Measurements from ENCODE around the gene ZKSCAN5. TPM values are rescaled to one million over a fixed set of nuclear protein-coding genes. Genes with fewer than 3 reads are reported as not detected.

ZKSCAN5 gene
- polyA plus RNA-seq, 4 donors, result 3.8 to 7.9 (median 4.4) TPM

- FAIRE-seq (no peak), DNase-seq (peak in 1 of 2 donors; percentile 49)
- Histone ChIP-seq H3K27me3 (ENCODE audit: control insufficient read depth in 3 of 3, insufficient read depth in 3 of 3, low read length in 3 of 3) (peaks cover 0 to 3% (median 0%) of the 10 kb centered on the region in 3 donors), H3K9me3 (ENCODE audit: control insufficient read depth in 2 of 2, insufficient read depth in 1 of 2, low read depth in 1 of 2, low read length in 1 of 2) (no peaks in the 10 kb centered on the region), H3K36me3 (ENCODE audit: control insufficient read depth in 3 of 3, insufficient read depth in 2 of 3, low read depth in 1 of 3, low read length in 3 of 3) (peaks cover 2 to 33% (median 9%) of the 10 kb centered on the region in 3 donors), H3K4me1 (ENCODE audit: control insufficient read depth in 3 of 3, insufficient read depth in 2 of 3, low read depth in 1 of 3, low read length in 2 of 3) (peaks cover 0 to 10% (median 5%) of the 10 kb centered on the region in 3 donors), H3K4me3 (ENCODE audit: low read depth in 1 of 3, low read length in 3 of 3) (peak overlapping the region; percentile 61 to 96 (median 80)), H3K27ac (ENCODE audit: low read depth in 1 of 3, low read length in 2 of 3) (peak overlapping the region; percentile 86 to 99 (median 92))
- WGBS, 3 donors, result 1 to 5% (median 3%) methylated on average over 9 of the region's 9 CpGs
Observed at GRCh38 chr7:99465421-99465768, 39.1 kb upstream of the ZKSCAN5 start.

- H3K36me3 ChIP-seq (ENCODE audit: control insufficient read depth in 3 of 3, insufficient read depth in 2 of 3, low read depth in 1 of 3, low read length in 3 of 3), result peaks cover 0 to 15% (median 6%) of the 10 kb centered on the region in 3 donors
- WGBS, 3 donors, result 87 to 94% (median 90%) methylated on average over 29 of the region's 29 CpGs
- H3K27me3 ChIP-seq (ENCODE audit: control insufficient read depth in 3 of 3, insufficient read depth in 3 of 3, low read length in 3 of 3), result peaks cover 0 to 3% (median 0%) of the 10 kb centered on the region in 3 donors
- no peak overlapping the region for H3K27ac ChIP-seq (ENCODE audit: low read depth in 1 of 3, low read length in 2 of 3)
- DNase-seq (no peak), FAIRE-seq (no peak)
- no peaks in the 10 kb centered on the region for H3K9me3 ChIP-seq (ENCODE audit: control insufficient read depth in 2 of 2, insufficient read depth in 1 of 2, low read depth in 1 of 2, low read length in 1 of 2)
- H3K4me3 ChIP-seq (ENCODE audit: low read depth in 1 of 3, low read length in 3 of 3), result no peak overlapping the region
- H3K4me1 ChIP-seq (ENCODE audit: control insufficient read depth in 3 of 3, insufficient read depth in 2 of 3, low read depth in 1 of 3, low read length in 2 of 3), result peaks cover 0 to 10% (median 5%) of the 10 kb centered on the region in 3 donors
Observed at GRCh38 chr7:99468336-99468918, 36.0 kb upstream of the ZKSCAN5 start.

- WGBS, 3 donors, result 45 to 60% (median 57%) methylated on average over 23 of the region's 23 CpGs
- peaks cover 0 to 4% (median 3%) of the 10 kb centered on the region in 3 donors for H3K36me3 ChIP-seq (ENCODE audit: control insufficient read depth in 3 of 3, insufficient read depth in 2 of 3, low read depth in 1 of 3, low read length in 3 of 3)
- no peaks in the 10 kb centered on the region for H3K9me3 ChIP-seq (ENCODE audit: control insufficient read depth in 2 of 2, insufficient read depth in 1 of 2, low read depth in 1 of 2, low read length in 1 of 2)
- H3K27me3 ChIP-seq (ENCODE audit: control insufficient read depth in 3 of 3, insufficient read depth in 3 of 3, low read length in 3 of 3), result peaks cover 0 to 3% (median 0%) of the 10 kb centered on the region in 3 donors
- FAIRE-seq (no peak), DNase-seq (no peak)
- H3K4me3 ChIP-seq (ENCODE audit: low read depth in 1 of 3, low read length in 3 of 3), result no peak overlapping the region
- H3K4me1 ChIP-seq (ENCODE audit: control insufficient read depth in 3 of 3, insufficient read depth in 2 of 3, low read depth in 1 of 3, low read length in 2 of 3), result peaks cover 0 to 8% (median 7%) of the 10 kb centered on the region in 3 donors
- peak overlapping the region in 1 of 3 donors; percentile 6 for H3K27ac ChIP-seq (ENCODE audit: low read depth in 1 of 3, low read length in 2 of 3)
Observed at GRCh38 chr7:99469381-99470065, 34.9 kb upstream of the ZKSCAN5 start.

GRCh38 chr7:99472561-99473314 lies 31.7 kb upstream of the ZKSCAN5 start, which contains the start of gene ZNF789:
TSS of gene ZNF789 (plus strand) at chr7:99472890. CDS start at chr7:99476457, 3,567 bp downstream.
- FAIRE-seq (no peak), DNase-seq (peak; percentile 98)
- H3K27ac ChIP-seq (ENCODE audit: low read depth in 1 of 3, low read length in 2 of 3), result peak within 1 kb of the TSS; percentile 77 to 92 (median 79)
- H3K9me3 ChIP-seq (ENCODE audit: control insufficient read depth in 2 of 2, insufficient read depth in 1 of 2, low read depth in 1 of 2, low read length in 1 of 2), result no peaks in the 10 kb centered on the region
- peaks cover 0 to 3% (median 2%) of the 10 kb centered on the region in 3 donors for H3K4me1 ChIP-seq (ENCODE audit: control insufficient read depth in 3 of 3, insufficient read depth in 2 of 3, low read depth in 1 of 3, low read length in 2 of 3)
- H3K36me3 ChIP-seq (ENCODE audit: control insufficient read depth in 3 of 3, insufficient read depth in 2 of 3, low read depth in 1 of 3, low read length in 3 of 3), result peaks cover 0 to 18% (median 1%) of the 10 kb centered on the region in 3 donors
- H3K4me3 ChIP-seq (ENCODE audit: low read depth in 1 of 3, low read length in 3 of 3), result peak within 1 kb of the TSS; percentile 76 to 91 (median 87)
- H3K27me3 ChIP-seq (ENCODE audit: control insufficient read depth in 3 of 3, insufficient read depth in 3 of 3, low read length in 3 of 3), result peaks cover 0 to 3% (median 0%) of the 10 kb centered on the region in 3 donors
- WGBS, 3 donors, result 0 to 1% (median 0%) methylated on average over 54 to 56 of the region's 56 CpGs

- WGBS, 3 donors, result 1% methylated on average over 7 of the region's 7 CpGs
- Histone ChIP-seq H3K27ac (ENCODE audit: low read depth in 1 of 3, low read length in 2 of 3) (peak overlapping the region in 2 of 3 donors; percentile 77 to 92), H3K27me3 (ENCODE audit: control insufficient read depth in 3 of 3, insufficient read depth in 3 of 3, low read length in 3 of 3) (peaks cover 0 to 3% (median 0%) of the 10 kb centered on the region in 3 donors), H3K4me1 (ENCODE audit: control insufficient read depth in 3 of 3, insufficient read depth in 2 of 3, low read depth in 1 of 3, low read length in 2 of 3) (peaks cover 0 to 3% (median 2%) of the 10 kb centered on the region in 3 donors), H3K4me3 (ENCODE audit: low read depth in 1 of 3, low read length in 3 of 3) (peak overlapping the region; percentile 76 to 91 (median 87)), H3K9me3 (ENCODE audit: control insufficient read depth in 2 of 2, insufficient read depth in 1 of 2, low read depth in 1 of 2, low read length in 1 of 2) (no peaks in the 10 kb centered on the region), H3K36me3 (ENCODE audit: control insufficient read depth in 3 of 3, insufficient read depth in 2 of 3, low read depth in 1 of 3, low read length in 3 of 3) (peaks cover 0 to 21% (median 1%) of the 10 kb centered on the region in 3 donors)
- FAIRE-seq (no peak), DNase-seq (peak; percentile 77 to 81)
Observed at GRCh38 chr7:99473315-99473596, 31.2 kb upstream of the ZKSCAN5 start.

GRCh38 chr7:99476107-99476506 lies 28.4 kb upstream of the ZKSCAN5 start:
- DNase-seq (no peak), FAIRE-seq (no peak)
- Histone ChIP-seq H3K36me3 (ENCODE audit: control insufficient read depth in 3 of 3, insufficient read depth in 2 of 3, low read depth in 1 of 3, low read length in 3 of 3) (peaks cover 4 to 40% (median 6%) of the 10 kb centered on the region in 3 donors), H3K27me3 (ENCODE audit: control insufficient read depth in 3 of 3, insufficient read depth in 3 of 3, low read length in 3 of 3) (no peaks in the 10 kb centered on the region), H3K9me3 (ENCODE audit: control insufficient read depth in 2 of 2, insufficient read depth in 1 of 2, low read depth in 1 of 2, low read length in 1 of 2) (no peaks in the 10 kb centered on the region), H3K4me1 (ENCODE audit: control insufficient read depth in 3 of 3, insufficient read depth in 2 of 3, low read depth in 1 of 3, low read length in 2 of 3) (peaks cover 0 to 3% (median 2%) of the 10 kb centered on the region in 3 donors), H3K27ac (ENCODE audit: low read depth in 1 of 3, low read length in 2 of 3) (no peak overlapping the region), H3K4me3 (ENCODE audit: low read depth in 1 of 3, low read length in 3 of 3) (no peak overlapping the region)
- 84 to 88% (median 86%) methylated on average over 5 of the region's 5 CpGs for WGBS, 3 donors

- Histone ChIP-seq H3K4me1 (ENCODE audit: control insufficient read depth in 3 of 3, insufficient read depth in 2 of 3, low read depth in 1 of 3, low read length in 2 of 3) (peaks cover 0 to 2% (median 1%) of the 10 kb centered on the region in 3 donors), H3K4me3 (ENCODE audit: low read depth in 1 of 3, low read length in 3 of 3) (no peak overlapping the region), H3K9me3 (ENCODE audit: control insufficient read depth in 2 of 2, insufficient read depth in 1 of 2, low read depth in 1 of 2, low read length in 1 of 2) (no peaks in the 10 kb centered on the region), H3K27me3 (ENCODE audit: control insufficient read depth in 3 of 3, insufficient read depth in 3 of 3, low read length in 3 of 3) (no peaks in the 10 kb centered on the region), H3K36me3 (ENCODE audit: control insufficient read depth in 3 of 3, insufficient read depth in 2 of 3, low read depth in 1 of 3, low read length in 3 of 3) (peaks cover 6 to 52% (median 7%) of the 10 kb centered on the region in 3 donors), H3K27ac (ENCODE audit: low read depth in 1 of 3, low read length in 2 of 3) (no peak overlapping the region)
- WGBS, 3 donors, result 73 to 84% (median 76%) methylated on average over 15 of the region's 15 CpGs
- no peak for DNase-seq
- FAIRE-seq, result no peak
Observed at GRCh38 chr7:99478464-99479440, 25.7 kb upstream of the ZKSCAN5 start.
